Stimulated activated naive CD4-positive, alpha-beta T cell (primary cell): ENCODE results near the gene HTR3E.
"Not testable (repeated sequence)": the region's sequence is repeated elsewhere in the genome, so short reads cannot be mapped to it uniquely, and the experiment has no call there.

Source experiments
- DNase-seq, 6 experiments: peaks; one replicate each; lab custom pipeline; 2025; lab: John Stamatoyannopoulos, UW

HTR3E gene, protein sequence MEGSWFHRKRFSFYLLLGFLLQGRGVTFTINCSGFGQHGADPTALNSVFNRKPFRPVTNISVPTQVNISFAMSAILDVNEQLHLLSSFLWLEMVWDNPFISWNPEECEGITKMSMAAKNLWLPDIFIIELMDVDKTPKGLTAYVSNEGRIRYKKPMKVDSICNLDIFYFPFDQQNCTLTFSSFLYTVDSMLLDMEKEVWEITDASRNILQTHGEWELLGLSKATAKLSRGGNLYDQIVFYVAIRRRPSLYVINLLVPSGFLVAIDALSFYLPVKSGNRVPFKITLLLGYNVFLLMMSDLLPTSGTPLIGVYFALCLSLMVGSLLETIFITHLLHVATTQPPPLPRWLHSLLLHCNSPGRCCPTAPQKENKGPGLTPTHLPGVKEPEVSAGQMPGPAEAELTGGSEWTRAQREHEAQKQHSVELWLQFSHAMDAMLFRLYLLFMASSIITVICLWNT

DNA sequence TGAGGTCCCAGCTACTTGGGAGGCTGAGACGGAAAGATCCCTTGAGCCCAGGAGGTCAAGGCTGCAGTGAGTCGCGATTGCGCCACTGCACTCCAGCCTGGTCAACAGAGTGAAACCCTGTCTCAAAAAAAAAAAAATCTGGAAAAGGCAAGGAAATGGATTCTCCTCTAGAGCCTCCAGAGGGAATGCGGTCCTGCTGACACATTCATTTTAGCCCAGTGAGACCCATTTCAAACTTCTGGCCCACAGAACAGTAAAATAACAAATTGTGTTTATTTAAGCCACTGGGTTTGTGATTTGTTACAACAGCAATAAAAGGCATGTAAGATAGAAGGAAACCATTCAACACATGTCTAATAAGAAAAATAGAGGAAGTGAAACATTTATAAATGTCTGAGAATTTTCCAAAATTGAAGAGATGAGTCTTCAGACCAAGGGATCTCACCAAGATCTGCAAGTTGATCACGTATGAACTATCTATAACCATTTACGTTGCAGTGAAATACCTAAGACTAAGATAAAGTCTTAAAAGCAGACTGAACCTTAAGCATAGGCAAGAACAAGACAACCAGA lies at the start of gene HTR3E:
HTR3E (plus strand) TSS at position 254 of the 573 bp plus-strand sequence. CDS start 466 bp downstream, outside the sequence.
- no peak for DNase-seq

DNA sequence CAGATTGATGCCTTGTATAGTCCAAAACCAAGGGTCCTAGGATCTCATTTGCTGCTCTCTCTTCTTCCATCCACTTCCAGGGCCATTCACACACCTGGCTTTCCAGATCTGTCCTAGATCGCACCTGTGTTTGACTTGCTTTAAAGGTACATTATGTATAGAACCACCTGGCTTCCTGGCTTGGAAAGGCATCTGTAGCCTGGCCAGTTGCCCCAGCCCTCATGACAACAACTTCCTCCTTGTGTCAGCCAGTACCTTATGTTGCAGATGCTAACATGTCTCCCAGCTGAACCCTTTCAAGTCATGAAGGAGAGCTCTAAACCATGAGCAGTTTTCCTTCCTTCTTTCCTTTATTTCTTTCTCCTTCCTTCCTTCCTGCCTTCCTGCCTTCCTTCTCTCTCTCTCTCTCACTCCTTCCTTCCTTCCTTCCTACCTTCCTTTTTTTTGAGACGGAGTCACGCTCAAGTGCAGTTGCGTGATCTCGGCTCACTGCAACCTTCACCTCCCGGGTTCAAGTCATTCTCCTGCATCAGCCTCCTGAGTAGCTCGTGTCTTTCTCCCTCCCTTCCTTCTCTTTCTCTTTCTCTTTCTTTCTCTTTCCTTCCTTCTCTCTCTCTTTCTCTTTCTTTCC lies 46.5 kb upstream of the HTR3E start:
- no peak for DNase-seq

DNA sequence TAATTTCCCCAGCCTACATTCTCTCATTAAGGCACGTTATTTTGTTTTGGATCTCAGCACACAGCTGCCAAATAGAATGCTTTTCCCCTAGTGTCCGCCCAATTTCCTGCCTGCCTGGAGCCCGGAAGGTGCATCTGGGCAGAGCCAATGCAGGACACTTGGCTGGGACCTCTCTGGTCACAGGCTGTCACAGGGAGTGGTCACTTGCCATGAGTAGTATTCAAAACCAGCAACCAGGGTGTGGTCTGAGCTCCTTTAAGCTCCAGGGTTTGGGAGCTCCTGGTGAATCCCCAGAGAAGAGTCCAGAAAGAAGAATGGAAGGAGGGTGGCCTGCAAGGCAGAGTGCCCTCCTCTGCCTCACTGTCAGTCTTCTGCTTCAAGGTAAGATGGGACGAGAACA lies 44.1 kb upstream of the HTR3E start, which contains the start of gene HTR3C:
HTR3C (plus strand) TSS at position 281 of the 400 bp plus-strand sequence; CDS start at position 315, 34 bp downstream.
- no peak for DNase-seq

DNA sequence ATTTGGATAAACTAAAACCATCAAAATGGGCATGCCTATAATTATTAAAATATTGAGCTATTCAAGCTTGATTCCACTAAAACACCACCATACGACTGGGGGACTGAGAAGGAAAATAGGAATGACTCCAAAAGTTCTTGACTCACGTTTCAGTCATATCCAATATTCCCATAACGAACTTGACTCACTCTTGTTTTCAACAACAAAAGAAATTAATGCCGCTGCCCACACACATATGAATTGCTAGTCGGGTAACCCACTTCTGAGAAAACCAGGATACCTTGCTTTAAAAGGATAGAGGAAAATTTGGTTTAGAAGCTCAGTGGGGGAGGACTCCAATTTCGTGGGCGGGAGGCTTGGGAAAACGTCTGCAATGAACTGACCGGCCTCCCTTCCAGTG lies 38.8 kb upstream of the HTR3E start:
- no peak for DNase-seq

DNA sequence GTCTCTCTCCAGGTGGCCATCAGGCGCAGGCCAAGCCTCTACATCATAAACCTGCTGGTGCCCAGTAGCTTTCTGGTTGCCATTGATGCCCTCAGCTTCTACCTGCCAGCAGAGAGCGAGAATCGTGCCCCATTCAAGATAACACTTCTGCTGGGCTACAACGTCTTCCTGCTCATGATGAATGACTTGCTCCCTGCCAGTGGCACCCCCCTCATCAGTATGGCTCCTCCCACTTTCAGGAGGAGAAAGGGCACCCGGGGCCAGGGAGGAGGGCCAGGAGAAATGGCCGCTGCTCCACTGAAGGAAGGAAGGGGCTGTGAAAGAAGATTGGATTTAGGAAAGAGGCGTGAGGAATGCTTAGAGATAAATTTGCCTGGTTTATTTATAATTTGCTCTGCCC lies 37.4 kb upstream of the HTR3E start:
- DNase-seq: no peak

DNA sequence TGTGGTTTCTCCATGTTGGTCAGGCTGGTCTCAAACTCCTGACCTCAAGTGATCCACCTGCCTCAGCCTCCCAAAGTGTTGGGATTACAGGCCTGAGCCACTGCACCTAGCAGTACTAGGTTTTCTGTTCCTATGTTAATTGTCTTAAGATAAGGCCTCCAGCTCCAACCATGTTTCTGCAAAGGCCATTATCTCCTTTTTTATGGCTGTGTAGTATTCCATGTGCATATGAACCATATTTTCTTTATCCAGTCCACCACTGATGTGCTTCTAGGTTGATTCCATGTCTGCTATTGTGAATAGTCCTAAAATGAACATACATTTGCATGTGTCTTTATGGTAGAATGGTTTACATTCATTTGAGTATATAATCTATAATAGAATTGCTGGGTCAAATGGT lies 34.2 kb upstream of the HTR3E start:
- DNase-seq: no peak

DNA sequence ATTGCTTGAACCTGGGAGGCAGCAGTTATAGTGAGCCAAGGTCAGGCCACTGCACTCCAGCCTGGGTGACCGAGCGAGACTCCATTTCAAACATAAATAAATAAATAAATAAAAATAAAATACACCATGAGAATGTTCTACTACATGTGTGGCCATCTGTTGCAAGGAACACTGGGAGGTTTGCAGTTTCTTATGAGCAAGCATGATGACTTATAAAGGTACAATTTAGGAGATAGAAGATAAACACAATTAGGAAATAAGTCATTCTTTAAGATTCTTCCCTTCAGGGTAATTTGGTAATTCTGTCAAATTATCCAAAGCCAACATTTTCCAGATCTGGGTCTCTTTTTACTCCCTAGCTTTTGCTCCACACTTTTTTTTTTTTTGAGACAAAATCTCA lies 30.7 kb upstream of the HTR3E start:
- no peak for DNase-seq

DNA sequence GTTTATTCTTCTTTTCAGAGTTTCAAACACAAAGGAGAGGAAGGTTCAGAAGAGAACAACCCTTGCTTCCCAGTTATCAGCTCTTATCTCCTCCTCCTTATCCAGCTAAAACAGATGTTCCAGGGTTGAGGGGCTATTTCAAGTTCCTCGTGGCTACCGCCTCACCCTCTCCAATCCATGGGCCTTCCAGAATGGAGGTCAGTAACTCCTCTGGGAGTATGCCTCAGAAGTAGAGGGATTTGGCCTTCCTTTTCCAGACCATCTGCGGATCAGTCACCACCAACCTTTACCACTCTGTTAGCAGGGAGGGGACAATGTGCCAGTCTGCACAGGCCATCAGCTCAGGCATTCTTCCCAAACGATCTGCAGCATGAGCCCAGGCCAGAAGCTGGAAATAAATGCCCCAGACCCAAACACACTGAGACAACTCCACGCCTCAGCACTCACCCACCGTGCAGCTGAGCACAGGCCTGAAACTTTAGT lies 29.2 kb upstream of the HTR3E start:
- DNase-seq: no peak

DNA sequence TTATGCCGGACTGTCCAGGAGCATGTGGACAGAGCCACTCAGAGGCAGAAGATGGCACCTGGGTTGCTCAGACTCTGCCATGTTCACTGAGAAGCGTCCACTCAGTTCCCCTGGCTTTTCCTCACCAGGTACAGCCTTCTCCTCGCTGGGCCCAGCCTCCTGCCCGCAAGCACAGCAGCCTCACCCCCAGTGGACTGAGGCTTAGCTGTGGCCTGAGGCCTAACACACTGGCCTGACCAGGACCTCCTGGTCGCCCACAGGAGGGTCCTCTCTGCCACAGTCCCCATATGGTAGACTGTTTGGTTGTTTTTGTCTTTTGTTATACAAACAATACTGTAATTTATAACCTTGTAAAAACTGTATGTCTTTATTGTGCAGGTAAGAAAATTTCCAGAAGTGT lies 28.5 kb upstream of the HTR3E start:
- DNase-seq: no peak

DNA sequence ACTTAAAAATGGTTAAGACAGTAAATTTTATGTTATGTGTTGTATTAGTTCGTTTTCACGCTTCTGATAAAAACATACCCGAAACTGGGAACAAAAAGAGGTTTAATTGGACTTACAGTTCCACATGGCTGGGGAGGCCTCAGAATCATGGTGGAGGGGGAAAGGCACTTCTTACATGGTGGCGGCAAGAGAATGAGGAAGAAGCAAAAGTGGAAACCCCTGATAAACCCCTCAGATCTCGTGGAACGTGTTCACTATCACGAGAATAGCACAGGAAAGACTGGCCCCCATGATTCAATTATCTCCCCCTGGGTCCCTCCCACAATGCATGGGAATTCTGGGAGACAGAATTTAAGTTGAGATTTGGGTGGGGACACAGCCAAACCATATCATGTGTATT lies 25.7 kb upstream of the HTR3E start:
- DNase-seq: not testable (repeated sequence)

DNA sequence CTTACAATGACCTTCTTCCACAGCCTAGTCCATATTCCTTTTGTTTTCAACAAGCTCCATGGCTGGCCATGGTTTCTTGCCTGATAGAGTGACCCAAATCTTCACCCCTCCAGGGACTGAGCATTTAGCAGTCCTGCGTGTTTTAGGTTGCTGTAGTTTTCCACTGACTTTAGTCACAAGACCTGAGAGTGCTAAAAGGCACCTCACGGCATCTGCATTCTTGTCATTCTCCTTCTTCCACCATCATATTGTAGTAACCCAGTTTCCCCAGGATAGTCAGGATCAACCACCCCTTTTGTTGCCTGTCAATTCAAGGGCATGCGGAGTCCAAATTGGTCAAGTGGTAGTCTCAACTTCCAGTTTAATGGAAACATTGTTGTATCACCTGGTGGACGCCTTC lies 23.2 kb upstream of the HTR3E start:
- no peak for DNase-seq

DNA sequence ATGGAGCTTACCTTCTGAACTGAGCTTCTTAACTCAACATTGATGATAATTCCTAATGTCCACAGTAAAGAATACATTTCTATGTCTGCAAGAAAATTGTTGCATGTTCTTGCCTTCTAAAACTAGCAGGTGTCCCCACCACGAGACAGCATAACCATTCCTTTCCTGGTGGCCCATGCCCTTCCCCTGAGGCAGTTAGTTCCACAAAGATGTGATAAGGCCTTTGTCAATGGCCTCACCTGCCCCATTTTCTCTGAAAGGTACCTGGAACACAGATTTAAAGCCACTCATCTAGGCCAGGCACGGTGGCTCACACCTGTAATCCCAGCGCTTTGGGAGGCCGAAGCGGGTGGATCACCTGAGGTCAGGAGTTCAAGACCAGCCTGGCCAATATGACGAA lies 21.0 kb upstream of the HTR3E start:
- no peak for DNase-seq

DNA sequence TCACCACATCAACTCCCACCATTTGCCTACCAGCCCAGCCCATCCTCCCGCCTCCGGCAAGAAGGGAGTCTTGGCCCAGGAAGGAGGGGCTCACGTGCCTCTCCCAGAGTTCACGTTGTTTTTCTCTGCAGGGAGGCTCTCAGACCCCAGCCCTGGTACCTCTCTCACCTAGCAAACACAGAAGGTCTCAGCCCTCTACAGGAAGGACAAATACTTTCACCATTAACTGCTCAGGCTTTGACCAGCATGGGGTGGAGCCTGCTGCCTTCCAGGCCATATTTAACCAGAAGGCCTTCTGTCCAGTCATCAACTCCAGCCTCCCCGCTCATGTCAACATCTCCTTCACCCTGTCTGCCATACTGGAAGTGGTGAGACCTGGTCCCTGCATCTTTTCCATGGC lies 19.0 kb upstream of the HTR3E start:
- no peak for DNase-seq

DNA sequence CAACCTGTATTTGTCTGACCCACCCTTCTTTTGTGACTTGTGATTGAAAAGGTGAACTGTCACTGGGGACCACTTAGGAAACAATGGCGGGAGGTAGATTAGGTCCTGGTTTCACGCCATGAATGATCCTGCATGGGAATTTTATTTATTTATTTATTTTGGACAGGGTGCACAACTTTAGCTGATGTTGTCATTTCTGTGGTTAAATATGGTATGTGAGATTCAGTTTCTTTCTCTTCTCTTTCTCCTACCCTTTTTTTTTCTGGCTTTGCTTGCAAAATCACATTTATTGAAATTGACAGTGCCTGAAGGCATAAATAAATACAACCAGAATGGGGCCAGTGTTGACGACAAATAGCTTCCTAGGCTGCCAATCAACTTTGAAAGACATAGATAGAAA lies 18.0 kb upstream of the HTR3E start:
- DNase-seq: no peak

DNA sequence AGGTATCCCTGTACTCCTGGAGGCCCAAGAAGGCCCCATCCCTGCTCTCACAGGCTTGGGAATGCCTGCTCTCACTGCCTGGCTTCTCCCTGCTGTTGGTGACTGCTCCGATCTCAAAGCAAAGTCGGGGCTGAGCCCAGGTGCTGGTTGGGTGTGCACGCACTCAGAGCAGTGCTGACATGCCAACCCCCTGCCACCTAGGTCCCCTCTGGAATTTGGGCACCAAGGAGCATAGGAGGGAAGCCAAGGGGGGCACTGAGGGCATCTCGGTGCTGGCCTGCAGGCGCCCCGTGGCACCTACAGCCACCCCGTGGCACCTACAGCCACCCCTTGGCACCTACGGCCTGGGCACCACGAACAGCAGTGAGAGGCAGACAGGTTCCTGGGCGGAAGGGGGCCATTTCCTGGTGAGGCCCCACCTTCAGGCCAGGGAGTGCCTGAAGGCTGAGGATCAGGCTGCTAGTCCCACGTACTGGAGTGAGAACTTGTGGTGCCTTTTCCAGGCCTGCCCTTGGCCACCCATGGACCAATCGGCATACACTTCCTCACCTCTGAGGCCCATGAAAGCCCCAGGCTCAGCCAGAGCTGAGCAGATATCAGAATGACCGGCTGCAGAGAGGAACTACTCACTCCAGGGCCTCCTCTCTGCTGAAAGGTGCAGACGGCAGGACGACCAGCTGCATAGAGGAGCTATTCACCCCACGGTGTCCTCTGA lies 15.6 kb upstream of the HTR3E start:
- no peak for DNase-seq

DNA sequence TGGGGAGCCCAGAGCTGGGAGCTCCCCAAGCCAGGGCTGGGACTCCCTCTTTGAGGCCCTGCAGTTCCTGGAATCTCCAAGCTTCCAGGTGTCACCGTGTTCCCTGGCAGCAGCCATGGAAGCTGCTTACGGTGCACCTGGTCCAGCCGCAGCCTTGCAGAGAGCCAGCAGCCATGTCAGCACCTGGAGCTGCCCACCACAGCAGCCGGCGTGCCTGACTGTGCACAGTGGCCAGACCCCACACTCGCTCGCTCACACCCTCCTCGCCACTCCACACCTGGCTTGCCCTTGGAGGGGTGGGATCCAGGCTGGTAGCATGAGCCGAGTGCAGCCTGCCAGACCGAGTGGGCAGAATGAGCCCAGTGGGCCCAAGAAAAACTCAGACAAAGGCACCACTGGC lies 14.8 kb upstream of the HTR3E start:
- DNase-seq: no peak

DNA sequence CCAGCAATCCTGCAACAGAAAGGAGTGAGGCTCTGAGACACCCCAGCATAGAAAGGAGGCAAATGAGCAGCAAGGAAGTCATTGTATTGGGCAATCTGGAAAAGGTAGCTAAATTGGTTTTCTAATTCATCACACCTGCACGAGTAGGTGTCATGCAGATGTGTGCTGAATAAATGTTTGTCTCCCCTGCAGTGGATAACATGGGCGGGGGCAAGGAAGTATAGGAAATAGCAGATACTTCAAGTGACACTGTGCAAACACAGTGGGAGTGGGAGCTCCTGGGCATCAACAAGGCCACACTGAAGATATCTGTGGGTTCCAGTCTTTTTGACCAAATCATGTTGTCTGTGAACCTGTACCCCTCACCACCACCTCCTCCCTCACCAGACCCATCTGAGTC lies 14.4 kb upstream of the HTR3E start:
- no peak for DNase-seq

DNA sequence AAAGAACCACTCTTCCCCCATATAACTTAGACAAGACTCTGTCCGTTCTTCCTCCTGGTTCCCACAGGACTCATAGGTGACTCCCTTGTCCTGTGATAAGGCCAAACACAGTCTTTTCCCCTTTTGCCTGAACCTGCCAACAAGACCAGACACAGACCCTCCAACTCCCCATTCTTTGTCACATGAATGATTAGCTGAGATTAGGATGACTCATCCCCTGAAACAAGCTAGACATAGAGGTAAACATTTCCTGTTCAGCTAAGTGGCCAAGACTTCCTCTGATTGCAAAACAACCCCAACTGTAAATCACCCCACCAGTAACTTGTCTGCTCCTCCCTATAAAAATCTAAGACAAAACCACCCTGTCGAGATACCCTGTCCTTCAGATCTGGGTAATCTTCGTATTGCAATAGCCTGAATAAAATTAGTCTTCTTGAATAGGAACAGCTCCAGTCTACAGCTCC lies 11.4 kb upstream of the HTR3E start:
- no peak for DNase-seq

DNA sequence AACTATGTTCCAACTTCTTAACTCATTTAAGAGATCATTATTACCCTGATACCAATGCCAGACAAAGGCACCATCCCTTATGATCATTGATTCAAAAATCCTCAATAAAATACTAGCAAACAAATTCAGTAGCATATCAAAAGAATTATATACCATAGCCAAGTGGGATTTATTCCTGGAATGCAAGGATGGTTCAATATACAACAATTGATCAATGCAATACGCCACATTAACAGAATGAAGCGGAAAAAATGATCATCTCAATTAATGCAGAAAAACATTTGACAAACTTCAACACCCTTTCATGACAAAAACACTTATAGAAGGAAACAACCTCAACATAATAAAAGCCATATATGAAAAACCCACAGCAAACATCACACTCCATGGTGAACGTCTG lies 4.7 kb upstream of the HTR3E start:
- DNase-seq: no peak

DNA sequence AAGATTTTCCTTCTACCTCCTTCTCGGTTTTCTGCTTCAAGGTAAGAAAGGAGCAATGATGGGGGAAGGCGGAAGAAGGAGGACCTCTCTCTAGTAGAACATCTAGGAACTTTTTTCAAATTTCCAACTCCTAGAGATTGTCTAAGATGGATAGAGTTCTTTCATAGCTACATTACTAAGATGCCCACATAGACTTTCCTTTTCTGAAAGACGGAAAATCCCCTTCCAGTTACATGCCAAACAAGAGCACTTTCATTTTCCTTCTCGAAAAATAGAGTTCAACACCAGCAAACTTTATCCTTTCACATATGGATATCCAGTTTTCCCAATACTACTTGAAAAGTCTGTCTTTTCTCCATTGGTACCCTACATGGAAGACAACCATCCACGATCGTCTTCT lies 692 bp downstream of the HTR3E start:
- DNase-seq: no peak

DNA sequence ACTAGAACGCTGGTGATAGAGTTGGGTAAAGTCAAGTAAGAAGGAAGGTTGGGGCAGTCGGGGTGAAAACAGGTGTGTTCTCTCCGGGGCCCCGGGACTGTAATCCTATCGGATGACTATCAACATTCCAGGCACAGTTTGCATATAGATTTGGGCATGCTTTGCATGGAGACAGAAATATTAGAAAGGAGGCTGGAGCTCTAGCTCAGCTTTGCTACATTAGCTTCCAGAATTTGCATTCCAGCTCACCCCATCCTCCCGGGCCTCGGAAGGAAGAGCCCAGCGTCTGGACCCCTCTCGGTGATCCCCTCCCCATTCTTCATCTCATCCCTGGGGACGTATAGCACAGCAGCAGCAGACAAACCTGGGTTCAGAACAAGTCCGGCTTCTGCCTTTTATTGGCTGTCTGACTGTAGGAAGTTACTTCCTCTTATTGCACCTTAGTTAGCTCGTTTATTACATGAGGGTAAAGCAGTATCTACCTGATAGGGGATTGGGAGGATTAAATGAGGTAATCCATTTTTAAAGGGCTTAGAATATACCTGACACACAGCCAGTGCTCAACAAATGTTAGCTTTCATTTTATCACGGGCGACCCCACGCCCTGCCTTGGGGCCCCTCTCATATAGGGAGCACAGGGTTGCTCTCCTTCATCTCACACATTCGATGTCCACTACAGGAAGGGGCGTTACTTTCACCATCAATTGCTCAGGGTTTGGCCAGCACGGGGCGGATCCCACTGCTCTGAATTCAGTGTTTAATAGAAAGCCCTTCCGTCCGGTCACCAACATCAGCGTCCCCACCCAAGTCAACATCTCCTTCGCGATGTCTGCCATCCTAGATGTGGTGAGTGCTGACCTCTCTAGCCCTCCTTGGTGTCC lies 3.2 kb downstream of the HTR3E start:
- no peak for DNase-seq
